DND-41 (cell line): ENCODE results near the gene HERC3.

Experiments used
- ATAC-seq: fragments of 200-7000 bp; cut with Tn5 transposase; 3 replicates; pipeline ENCODE4 v1.9.1; 2021; ENCODE audit warnings: low read depth; ENCODE audit not compliant: insufficient read depth
- DNase-seq: peaks from one replicate; pipeline ENCODE4 v3.0.0-alpha.2; 2020
- H2AFZ ChIP-seq: 2 replicates; pipeline ENCODE4 v1.6.0; 2012; ENCODE audit warnings: low read depth, low read length
- H3K27ac ChIP-seq: 2 replicates; pipeline ENCODE4 v1.5.1; 2012; ENCODE audit warnings: low read length, inconsistent platforms
- H3K27me3 ChIP-seq: fragments of 200-600 bp; sonication (generic); 2 replicates; pipeline ENCODE4 v1.6.0; 2012; ENCODE audit warnings: low read length, mild to moderate bottlenecking, inconsistent platforms; ENCODE audit not compliant: insufficient read depth, poor library complexity
- H3K36me3 ChIP-seq: 2 replicates; pipeline ENCODE4 v1.5.1; 2012; ENCODE audit warnings: low read length, inconsistent platforms; ENCODE audit not compliant: insufficient read depth
- H3K4me1 ChIP-seq: 2 replicates; pipeline ENCODE4 v1.5.1; 2012; ENCODE audit warnings: mild to moderate bottlenecking, low read length; ENCODE audit not compliant: insufficient read depth
- H3K4me2 ChIP-seq: 2 replicates; pipeline ENCODE4 v1.6.0; 2012; ENCODE audit warnings: mild to moderate bottlenecking, moderate library complexity, low read length, inconsistent platforms; ENCODE audit not compliant: insufficient read depth
- H3K4me3 ChIP-seq, 2 experiments: fragments of 200-600 bp in 1 of 2; shearing (Covaris generic) in 1 of 2; 2 replicates each; pipeline ENCODE4 v1.5.1; 2012 to 2016; ENCODE audit warnings: inconsistent platforms in 2 of 2, low read length in 2 of 2, mild to moderate bottlenecking in 2 of 2, low read depth in 1 of 2, moderate library complexity in 1 of 2
- H3K79me2 ChIP-seq: 2 replicates; pipeline ENCODE4 v1.6.0; 2012; ENCODE audit warnings: low read length, inconsistent platforms; ENCODE audit not compliant: insufficient read depth
- H3K9ac ChIP-seq: 2 replicates; pipeline ENCODE4 v1.6.0; 2012; ENCODE audit warnings: low read depth, mild to moderate bottlenecking, inconsistent platforms, low read length, moderate library complexity
- H3K9me3 ChIP-seq: 2 replicates; pipeline ENCODE4 v1.5.1; 2012; ENCODE audit warnings: low read length, moderate library complexity, mild to moderate bottlenecking, inconsistent platforms; ENCODE audit not compliant: insufficient read depth, severe bottlenecking
- H4K20me1 ChIP-seq: 2 replicates; pipeline ENCODE4 v1.6.0; 2012; ENCODE audit warnings: low read length; ENCODE audit not compliant: insufficient read depth
- EZH2 ChIP-seq: IDR thresholded peaks from 3 replicates; pipeline ENCODE4 v1.6.1; 2012; ENCODE audit warnings: borderline replicate concordance, low read depth, mild to moderate bottlenecking, moderate library complexity, low read length, inconsistent platforms; ENCODE audit not compliant: severe bottlenecking
- TF ChIP-seq, protein P1 (sequence below): IDR thresholded peaks from 2 replicates; pipeline ENCODE4 v1.5.1; 2012; ENCODE audit warnings: borderline replicate concordance, low read length, moderate library complexity, mild to moderate bottlenecking; ENCODE audit not compliant: poor library complexity, severe bottlenecking; ENCODE audit errors: extremely low read depth

Gene HERC3

DNA sequence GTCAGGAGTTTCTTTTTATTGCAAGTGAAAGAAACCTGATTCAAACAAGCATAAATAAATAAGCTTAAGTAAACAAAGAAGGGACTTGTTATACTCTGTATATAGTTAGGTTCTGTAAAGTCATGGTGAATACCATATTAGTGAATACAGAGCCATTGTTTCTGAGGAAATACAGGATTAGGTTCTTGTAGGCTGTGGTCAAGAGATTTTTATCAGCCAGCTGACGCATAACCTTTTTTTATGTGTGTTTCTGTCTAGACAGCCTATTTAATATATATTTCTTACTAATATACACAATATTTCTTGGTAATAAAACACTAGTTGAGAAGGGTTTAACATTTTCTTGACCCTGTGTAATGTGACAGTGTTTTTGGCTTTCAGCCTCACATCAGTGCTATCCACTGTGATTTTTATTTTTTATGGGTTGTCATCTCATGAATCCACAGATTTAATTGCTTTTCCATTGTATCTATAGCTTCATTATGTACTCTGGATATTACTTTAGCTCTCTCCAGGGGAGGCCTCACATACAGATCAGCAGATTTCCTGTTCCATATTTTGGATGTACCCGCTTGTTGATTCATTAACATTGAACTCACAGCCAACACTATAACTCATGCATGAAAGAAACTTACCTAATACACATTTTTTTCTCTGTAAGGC, 8.0 kb downstream of the HERC3 start:
- TF ChIP-seq EZH2: no peak
- TF ChIP-seq, protein P1, sequence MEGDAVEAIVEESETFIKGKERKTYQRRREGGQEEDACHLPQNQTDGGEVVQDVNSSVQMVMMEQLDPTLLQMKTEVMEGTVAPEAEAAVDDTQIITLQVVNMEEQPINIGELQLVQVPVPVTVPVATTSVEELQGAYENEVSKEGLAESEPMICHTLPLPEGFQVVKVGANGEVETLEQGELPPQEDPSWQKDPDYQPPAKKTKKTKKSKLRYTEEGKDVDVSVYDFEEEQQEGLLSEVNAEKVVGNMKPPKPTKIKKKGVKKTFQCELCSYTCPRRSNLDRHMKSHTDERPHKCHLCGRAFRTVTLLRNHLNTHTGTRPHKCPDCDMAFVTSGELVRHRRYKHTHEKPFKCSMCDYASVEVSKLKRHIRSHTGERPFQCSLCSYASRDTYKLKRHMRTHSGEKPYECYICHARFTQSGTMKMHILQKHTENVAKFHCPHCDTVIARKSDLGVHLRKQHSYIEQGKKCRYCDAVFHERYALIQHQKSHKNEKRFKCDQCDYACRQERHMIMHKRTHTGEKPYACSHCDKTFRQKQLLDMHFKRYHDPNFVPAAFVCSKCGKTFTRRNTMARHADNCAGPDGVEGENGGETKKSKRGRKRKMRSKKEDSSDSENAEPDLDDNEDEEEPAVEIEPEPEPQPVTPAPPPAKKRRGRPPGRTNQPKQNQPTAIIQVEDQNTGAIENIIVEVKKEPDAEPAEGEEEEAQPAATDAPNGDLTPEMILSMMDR: no peak
- H3K9me3 ChIP-seq: no peaks in the 10 kb centered on the region
- no peak overlapping the region for H3K4me3 ChIP-seq
- H3K4me2 ChIP-seq: peak overlapping the region; percentile 35; the same call in 1 of the 2 replicates
- no peak overlapping the region for H3K27ac ChIP-seq
- H3K36me3 ChIP-seq: peaks cover 37% of the 10 kb centered on the region
- ATAC-seq: peak; percentile 43; the same call in 1 of the 3 replicates
- peaks cover 22% of the 10 kb centered on the region for H3K4me1 ChIP-seq
- DNase-seq: no peak
- no peak overlapping the region for H3K9ac ChIP-seq
- H3K27me3 ChIP-seq: no peaks in the 10 kb centered on the region
- peaks cover 23% of the 10 kb centered on the region for H3K79me2 ChIP-seq
- H4K20me1 ChIP-seq: 0 out of 2 replicates have a peak, but pooled peaks cover 2% of the 10 kb centered on the region
- H2AFZ ChIP-seq: no peak overlapping the region

DNA sequence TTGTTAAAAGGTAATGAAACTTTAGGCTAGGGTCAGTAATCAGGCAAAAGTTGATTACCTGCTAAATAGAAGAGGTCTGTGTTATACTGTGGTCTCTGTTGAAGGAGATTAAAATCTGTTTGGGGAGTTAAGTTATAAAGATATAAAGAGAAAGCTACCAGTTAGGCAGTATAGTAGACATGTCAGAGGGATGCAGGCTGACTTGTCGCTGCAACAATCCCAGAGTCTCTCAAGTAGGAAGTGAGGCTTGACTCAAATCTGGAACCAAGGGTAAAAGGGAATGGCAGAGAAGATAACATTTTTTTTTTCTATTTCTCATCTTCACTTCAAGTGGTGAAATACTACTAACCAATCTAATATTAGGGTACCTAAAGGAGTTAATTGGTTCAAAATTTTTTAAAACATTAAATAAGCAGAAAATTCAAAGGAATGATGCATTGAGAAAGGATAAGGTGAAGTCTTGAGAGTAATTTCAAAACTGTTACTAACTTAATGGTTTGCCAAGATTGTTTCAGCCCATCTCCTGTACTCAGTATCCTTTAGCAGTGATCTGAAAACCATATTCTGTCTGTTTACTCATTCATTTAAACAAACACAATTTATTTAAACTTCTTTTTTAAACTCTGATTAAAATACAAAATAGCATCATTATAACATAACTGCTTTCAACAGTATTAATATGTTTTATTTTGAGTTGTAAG, 12.8 kb downstream of the HERC3 start:
- Histone ChIP-seq H2AFZ (no peak overlapping the region), H3K27me3 (no peaks in the 10 kb centered on the region), H3K4me1 (peaks cover 10% of the 10 kb centered on the region), H3K79me2 (peaks cover 17% of the 10 kb centered on the region; the same call in 1 of the 2 replicates), H3K9me3 (no peaks in the 10 kb centered on the region), H4K20me1 (0 out of 2 replicates have a peak, but pooled peaks cover 2% of the 10 kb centered on the region), H3K27ac (no peak overlapping the region), H3K4me3 (no peak overlapping the region), H3K4me2 (no peak overlapping the region), H3K36me3 (peaks cover 42% of the 10 kb centered on the region), H3K9ac (no peak overlapping the region)
- DNase-seq (no peak), ATAC-seq (no peak)
- TF ChIP-seq, protein P1: no peak
- TF ChIP-seq EZH2: no peak

DNA sequence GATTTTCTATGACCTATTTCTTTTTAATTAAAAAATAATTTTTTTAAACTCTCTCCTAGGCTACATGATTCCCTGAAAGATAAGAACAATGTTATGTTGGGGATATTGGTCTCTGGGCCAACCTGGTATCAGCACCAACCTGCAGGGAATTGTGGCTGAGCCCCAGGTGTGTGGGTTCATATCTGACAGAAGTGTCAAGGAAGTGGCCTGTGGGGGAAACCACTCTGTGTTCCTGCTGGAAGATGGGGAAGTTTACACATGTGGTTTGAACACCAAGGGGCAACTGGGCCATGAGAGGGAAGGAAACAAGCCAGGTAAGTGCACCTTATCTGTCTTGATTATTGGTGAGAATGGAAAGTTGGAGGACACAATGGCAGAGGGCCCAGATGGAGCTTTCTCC, 13.5 kb downstream of the HERC3 start:
- no peaks in the 10 kb centered on the region for H3K27me3 ChIP-seq
- peaks cover 42% of the 10 kb centered on the region for H3K36me3 ChIP-seq
- peaks cover 16% of the 10 kb centered on the region; the same call in 1 of the 2 replicates for H3K79me2 ChIP-seq
- no peak overlapping the region for H3K9ac ChIP-seq
- no peak overlapping the region for H3K4me3 ChIP-seq
- no peak overlapping the region for H2AFZ ChIP-seq
- no peak overlapping the region for H3K27ac ChIP-seq
- TF ChIP-seq, protein P1: no peak
- no peak for TF ChIP-seq EZH2
- H3K9me3 ChIP-seq: no peaks in the 10 kb centered on the region
- ATAC-seq: peak; percentile 64; the same call in 2 of the 3 replicates
- no peak overlapping the region for H3K4me2 ChIP-seq
- H3K4me1 ChIP-seq: peaks cover 6% of the 10 kb centered on the region
- DNase-seq: peak; percentile 31
- H4K20me1 ChIP-seq: 0 out of 2 replicates have a peak, but pooled peaks cover 2% of the 10 kb centered on the region
